Measurements from ENCODE around the gene GJD4.

The GJD4 gene

DNA sequence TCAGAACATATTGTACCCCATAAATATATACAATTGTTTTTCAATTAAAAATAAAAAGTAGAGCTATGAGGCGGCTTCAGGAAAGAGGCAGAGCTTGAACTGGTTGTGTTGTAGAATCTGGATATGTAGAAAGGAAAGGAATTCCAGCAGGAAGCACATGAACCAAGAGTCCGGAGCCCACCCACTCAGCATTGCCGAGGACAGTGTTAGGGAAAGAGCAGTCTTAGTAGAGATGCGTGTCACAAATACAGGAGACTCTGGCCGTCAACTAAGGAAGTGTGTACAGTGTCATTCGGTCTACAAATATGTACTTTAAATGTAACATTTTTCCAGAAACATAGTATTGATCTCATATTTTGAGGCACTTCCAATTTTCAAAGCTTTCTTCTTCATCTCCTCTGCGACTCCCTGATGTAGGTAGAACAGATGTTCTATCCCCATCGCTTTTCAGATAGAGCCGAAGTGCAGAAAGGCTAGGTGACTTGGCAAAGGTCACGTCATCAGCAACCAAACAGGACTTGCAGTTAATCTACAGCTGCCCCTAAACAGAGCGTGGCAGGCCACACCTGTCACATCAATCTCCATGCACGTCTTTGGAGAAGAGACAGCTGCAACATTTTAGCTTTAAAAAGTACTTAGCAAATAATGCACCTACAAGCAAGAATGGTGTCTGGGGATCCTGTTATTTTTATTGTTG, 25.3 kb upstream of the GJD4 start:
- no peak for DNase-seq

DNA sequence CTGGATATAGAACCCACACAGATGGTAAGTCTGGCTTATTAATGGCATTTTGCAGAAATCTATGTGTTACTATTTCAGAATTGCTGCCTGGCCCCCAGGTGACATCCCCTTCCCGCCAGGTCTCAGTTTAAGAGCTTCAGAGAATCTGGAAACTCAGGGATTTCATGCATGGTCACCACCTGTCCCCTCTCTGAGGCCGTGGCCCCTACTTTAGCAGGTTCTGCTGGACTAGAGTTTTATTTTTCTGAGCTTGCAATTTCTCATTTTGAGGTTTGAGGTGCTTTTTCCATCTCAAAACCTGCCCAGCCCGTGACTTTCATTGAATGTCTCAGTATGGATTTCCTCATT, 24.7 kb upstream of the GJD4 start:
- no peak for DNase-seq

GRCh38 chr10:35581655-35582054, 23.5 kb upstream of the GJD4 start:
- DNase-seq: no peak

GRCh38 chr10:35584946-35585345, 20.2 kb upstream of the GJD4 start:
- DNase-seq: no peak

DNA sequence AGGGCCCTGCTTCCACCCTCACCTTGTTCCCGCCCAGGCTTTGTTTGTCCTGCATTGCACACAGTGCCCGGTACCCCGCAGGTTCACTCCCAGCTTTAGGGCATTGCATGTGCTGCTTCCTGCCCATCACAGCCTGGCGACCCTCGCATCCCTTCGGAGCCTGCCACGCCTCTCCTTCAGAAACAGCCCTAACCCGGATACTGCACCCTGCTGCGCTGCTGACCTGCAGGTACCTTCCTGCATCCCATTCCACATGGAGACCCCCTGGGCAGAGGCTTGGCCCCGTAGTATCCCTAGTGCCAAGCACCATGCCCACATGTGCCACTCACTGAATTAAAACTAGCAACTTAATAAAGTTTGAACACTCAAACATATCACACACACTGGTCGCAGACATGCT, 19.8 kb upstream of the GJD4 start:
- DNase-seq: no peak

DNA sequence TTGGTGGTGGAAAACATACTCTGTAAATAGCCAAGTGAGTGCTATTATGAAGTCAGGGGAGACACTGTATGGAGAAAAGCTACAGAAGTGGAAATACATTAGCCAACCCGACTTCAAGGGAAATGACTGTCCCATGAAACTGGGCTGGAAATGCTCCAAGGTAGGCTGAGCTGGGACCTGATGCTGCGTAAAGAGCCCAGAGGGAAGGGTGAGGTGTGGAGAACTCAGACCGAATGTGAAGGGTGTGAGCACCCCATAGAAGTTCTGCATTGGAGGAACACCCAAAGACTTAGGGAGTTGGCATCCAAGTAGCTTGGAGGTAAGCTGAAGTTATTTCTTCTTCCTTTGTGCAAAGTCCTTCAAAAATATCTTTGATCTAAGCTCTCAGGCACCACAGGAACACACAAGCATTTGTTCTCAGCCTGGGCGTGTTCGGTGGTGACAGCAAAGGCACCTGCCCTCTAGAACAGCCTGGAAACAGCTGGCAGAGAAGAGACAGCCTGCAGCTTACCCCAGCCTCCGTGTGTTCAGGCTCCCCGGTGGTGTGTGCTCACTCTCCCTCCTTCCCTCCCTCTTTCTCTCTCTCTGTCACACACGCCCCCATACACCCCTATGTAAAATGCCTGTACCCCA, 19.1 kb upstream of the GJD4 start:
- no peak for DNase-seq

DNA sequence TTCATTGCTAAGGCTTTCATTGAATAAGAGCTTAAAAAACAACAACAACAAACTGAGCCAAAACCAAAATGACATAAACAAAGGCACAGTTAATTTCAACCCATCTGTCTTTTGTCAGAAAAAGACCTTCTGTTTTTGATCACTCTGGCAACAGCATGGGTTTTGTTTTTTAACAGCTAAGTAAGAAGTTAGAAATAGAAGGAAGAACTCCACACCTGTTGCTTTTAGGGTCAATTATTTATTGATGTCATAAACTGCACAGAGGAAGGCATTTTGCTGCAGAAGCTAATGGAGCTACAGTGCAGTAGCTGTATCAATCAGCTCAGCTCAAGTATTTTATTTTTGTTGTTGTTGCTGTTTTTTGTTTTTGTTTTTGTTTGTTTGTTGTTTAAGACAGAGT, 16.3 kb upstream of the GJD4 start:
- DNase-seq: no peak

GRCh38 chr10:35592441-35592840, 12.7 kb upstream of the GJD4 start:
- no peak for DNase-seq

- DNase-seq: no peak
Observed at GRCh38 chr10:35594115-35595079, 10.7 kb upstream of the GJD4 start.

DNA sequence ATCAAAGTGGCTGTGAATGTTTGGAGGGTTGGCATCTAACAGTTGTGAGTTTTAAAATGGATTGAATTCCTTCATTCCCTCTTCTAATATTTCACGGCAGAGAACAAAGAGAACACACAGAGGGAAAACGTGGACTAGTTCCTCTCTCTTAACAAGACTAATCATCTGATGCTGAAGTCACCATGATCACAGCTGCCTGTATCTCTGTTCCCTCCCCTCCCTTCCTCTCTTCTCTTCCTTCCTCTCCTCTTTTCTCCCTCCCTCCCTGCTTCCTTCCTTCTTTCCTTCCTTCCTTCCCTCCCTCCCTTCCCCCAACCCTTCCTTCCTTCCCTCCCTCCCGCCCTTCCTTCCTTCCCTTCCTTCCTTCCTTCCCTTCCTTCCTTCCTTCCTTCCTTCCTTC, 10.0 kb upstream of the GJD4 start:
- no peak for DNase-seq

GRCh38 chr10:35598379-35598778, 6.8 kb upstream of the GJD4 start:
- DNase-seq: no peak

GRCh38 chr10:35600193-35600592, 4.9 kb upstream of the GJD4 start:
- no peak for DNase-seq

GRCh38 chr10:35606430-35606829, 1.3 kb downstream of the GJD4 start:
- no peak for DNase-seq

GRCh38 chr10:35607475-35608327, 2.6 kb downstream of the GJD4 start:
- DNase-seq: no peak

- DNase-seq: no peak
Observed at GRCh38 chr10:35608328-35608672, 3.2 kb downstream of the GJD4 start.

DNA sequence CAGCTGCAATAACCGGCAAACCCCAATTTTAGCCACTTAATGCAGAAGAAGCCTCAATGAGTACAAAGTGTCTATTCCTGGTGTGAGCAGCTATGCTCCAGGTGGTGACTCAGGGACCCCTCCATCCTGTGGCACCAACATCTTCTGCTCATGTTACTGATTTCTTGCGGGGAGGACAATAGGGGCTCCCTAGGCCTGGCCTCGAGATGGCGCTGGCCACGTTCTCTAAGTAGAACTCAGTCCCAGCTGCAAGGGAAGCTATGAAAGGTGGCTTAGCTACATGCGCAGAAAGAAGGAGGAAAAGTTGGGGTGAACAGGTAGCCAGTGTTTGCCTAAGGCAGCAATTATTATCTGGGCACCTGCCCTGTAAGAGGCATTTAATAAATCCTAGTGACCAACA, 6.6 kb downstream of the GJD4 start:
- DNase-seq: no peak

DNA sequence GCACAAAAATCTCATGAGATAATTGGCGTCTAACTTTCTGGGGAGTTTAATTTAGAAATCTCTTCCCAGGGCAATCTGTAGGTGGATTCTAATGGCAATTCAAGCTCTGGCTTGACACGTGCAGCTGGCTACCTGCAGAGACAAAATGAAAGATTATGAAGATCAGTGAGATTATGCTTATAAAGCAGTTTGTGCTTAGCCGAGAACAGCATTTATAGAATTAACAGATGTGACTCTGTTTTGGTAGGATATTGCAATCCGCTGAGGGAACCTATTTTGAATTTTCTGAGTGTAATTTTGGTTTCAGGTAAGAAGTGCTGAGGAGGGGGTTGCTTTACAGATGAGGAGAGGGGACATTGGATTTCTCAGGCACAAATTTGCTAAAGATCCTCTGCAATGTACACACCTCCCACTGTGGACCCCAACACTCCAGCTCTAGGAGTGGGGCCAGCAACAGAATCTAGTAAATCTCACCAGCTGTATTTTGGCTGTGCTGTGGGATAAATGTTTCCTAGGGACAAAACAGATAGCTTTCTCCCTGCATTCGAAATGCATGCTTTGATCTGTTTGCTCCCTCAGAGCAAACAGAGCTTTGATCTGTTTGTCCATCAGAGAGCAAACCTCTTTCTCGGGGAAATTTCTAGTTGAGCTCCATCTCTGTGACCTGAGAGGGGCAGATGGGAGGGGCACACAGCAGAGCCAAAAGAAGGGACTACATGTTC, 7.4 kb downstream of the GJD4 start:
- no peak for DNase-seq

- DNase-seq: no peak
Observed at GRCh38 chr10:35613107-35613440, 7.9 kb downstream of the GJD4 start.

DNA sequence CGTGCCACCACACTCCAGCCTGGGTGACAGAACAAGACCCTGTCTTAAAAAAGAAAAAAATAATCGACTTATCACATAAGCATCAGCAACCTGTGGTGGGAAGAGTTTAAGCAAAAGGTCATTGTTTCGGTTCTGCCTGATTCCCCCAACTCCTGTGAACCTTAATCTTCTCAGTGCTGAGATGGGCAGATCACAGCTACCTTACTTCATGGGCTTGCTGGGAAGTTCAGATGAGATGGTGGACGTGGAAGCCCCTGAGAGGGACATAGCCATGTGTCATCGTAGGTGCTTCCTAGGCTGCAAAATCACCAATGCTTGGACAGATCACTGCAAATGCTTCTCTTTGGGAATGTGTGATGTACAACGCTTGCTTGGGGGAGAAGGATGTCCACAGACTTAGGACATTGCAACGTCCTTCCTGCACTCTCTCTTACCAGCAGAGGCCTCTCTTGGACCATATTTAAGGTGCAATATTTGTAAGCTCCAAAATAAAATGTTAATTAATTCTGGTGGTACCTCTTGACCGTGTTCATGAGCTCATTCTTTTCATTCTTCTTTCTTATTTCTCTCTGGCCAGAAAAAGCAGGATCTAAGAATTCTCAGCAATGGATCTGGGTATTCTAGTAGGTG, 8.6 kb downstream of the GJD4 start:
- no peak for DNase-seq

- DNase-seq: no peak
Observed at GRCh38 chr10:35614312-35614711, 9.2 kb downstream of the GJD4 start.

GRCh38 chr10:35626971-35627507, 21.9 kb downstream of the GJD4 start:
- DNase-seq: no peak

GRCh38 chr10:35631404-35631803, 26.3 kb downstream of the GJD4 start:
- DNase-seq: no peak
